Activated T-cell treated with anti-CD3 and anti-CD28 coated beads for 24 hours (primary cell): Measurements from ENCODE around the gene TEX11.
"Not testable (repeated sequence)": the region's sequence is repeated elsewhere in the genome, so short reads cannot be mapped to it uniquely, and the experiment has no call there.

Experiments
- DNase-seq: peaks from one replicate; pipeline ENCODE4 v3.0.0-alpha.2; 2020; ENCODE audit warnings: low read depth

Gene TEX11

GRCh38 chrX:70587158-70587557 is 321.4 kb downstream of the TEX11 start:
- DNase-seq: not testable (repeated sequence)

GRCh38 chrX:70577442-70577841 is 331.1 kb downstream of the TEX11 start:
- DNase-seq: no peak

GRCh38 chrX:70569922-70570576 is 338.5 kb downstream of the TEX11 start:
- not testable (repeated sequence) for DNase-seq

- DNase-seq: no peak
These were observed 353.6 kb downstream of the TEX11 start for GRCh38 chrX:70554948-70555347.

DNA sequence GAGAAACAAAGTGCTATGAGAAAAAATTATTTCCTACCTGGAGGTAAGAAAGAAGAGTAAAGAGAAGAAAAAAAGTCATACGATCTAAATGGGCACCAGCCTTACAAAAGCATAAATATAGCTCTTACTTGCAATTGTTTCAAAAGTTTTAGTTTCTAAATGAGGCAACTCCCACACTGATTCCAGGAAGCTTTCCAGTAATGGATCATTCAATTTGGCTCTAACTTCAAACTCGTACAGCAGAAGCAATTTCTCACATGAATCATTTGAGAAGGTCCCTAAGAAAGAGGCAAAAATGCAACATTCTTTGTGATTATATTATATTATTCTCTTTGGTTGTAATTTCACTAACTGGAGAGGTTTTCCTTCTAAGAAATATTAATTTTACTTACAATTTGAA is 354.0 kb downstream of the TEX11 start:
- DNase-seq: no peak

DNA sequence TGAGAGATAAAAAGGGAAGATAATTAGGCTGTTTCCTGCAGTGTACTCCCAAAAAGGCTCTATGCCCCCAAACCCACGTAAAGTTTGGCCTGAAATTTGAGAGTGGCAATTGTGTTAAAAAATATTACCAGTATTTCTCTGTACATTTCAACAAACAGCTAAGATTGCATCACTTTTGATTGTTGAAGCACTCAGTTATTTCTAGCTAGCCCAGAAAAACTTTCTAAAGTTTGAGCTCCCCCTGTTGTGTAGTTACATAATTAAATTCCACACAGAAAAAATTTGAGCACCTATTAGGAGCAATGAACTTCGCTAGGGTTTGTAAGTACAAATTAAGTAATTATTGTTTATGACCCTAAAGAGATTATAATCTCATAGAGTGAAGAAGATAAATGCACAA is 354.4 kb downstream of the TEX11 start:
- DNase-seq: no peak

- DNase-seq: no peak
These were observed 355.0 kb downstream of the TEX11 start for GRCh38 chrX:70553516-70553915.

GRCh38 chrX:70552130-70552704 is 356.3 kb downstream of the TEX11 start:
- no peak for DNase-seq

- DNase-seq: no peak
These were observed 359.1 kb downstream of the TEX11 start for GRCh38 chrX:70549429-70549828.

DNA sequence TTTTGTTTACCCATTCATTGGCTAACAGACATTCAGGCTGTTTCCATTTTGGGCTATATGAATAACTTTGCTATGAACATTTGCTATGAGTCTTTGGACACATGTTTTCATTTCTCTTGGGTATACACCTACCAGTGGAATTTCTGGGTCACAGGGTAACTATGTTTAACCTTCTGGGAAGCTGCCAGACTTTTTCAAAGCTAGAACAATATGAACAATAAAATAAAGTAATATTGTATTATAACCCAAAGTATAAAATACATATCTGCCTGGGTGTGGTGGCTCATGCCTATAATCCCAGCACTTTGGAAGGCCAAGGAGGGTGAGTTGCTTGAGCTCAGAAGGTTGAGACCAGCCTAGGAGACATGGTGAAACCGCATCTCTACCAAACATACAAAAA is 373.3 kb downstream of the TEX11 start:
- DNase-seq: no peak

DNA sequence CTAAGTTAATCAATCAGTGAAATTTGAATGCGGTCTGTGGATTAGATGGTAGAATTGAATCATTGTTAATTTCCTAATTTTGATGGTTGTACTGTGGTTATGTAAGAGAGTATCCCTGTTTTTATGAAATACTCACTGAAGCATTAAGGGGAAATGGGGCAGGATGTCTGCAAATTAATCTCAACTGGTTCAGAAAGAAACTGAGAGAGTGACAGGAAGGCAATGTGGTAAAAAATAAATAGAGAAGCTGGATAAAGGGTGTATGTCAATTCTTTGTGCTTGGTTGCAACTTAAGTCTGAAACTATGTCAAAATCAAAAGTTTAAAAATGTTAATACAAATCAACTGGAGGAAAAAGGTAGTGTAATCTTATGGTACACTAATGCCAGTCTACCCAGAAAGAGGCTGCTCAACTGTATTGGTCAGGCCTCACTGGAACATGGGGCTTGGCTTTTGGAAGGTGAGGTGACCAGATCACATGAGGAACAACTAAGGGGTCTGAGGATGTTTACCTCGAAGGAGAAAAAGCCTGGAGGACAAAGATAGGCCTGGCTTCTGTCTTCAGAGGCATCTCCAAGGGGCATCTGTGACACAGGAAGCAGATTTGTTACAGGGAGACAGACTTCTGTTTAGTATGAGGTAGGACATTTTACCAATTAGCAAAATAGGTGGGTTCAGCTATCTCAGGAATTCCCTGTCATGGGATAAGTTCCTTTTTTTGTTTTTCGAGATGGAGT is 380.7 kb downstream of the TEX11 start:
- DNase-seq: no peak

DNA sequence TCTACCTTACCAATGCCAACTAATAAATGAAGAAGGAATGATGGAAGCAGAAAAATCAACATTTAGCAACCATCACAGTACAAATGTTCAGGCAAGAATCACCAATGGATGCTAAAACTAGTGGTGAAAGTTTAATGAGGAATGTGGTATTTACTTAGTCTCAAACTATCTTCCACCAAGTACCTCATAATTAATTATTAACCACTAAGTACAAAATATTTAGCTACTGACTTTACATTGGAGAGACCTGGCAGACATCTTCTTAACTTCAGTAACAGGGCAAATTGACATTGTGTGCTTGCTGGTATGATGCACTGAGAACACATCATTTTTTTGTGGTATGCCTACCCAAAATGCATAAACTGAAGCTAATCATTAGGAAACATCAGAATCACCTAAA is 381.5 kb downstream of the TEX11 start:
- no peak for DNase-seq

- DNase-seq: no peak
These were observed 382.8 kb downstream of the TEX11 start for GRCh38 chrX:70525733-70526132.

DNA sequence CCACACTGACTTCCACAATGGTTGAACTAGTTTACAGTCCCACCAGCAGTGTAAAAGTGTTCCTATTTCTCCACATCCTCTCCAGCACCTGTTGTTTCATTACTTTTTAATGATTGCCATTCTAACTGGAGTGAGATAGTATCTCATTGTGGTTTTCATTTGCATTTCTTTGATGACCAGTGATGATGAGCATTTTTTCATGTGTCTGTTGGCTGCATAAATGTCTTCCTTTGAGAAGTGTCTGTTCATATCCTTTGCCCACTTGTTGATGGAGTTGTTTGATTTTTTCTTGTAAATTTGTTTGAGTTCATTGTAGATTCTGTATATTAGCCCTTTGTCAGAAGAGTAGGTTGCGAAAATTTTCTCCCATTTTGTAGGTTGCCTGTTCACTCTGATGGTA is 392.8 kb downstream of the TEX11 start:
- DNase-seq: not testable (repeated sequence)

GRCh38 chrX:70515270-70515669 is 393.2 kb downstream of the TEX11 start:
- DNase-seq: not testable (repeated sequence)

GRCh38 chrX:70509078-70509477 is 399.4 kb downstream of the TEX11 start:
- DNase-seq: no peak

GRCh38 chrX:70508296-70508911 is 400.1 kb downstream of the TEX11 start:
- no peak for DNase-seq

DNA sequence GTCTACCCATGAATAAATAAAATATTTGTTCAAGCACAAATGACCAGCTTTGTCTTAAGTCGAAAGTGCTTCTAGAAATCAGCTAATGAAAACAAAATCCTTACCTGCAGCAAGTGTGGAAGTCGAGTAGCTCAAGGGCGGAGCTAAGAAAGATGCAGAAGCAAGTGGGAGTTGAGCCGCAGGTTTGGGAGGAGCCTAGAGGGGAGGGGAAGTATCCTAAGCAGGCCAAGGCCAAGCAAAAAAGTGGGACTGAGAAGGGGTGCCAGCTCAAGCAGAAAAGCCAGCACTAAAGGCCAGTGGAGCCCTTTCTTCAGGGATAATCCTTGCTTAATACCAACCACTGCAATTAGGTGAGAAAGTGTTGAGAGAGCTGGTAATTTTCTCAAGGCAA is 403.1 kb downstream of the TEX11 start:
- no peak for DNase-seq

- DNase-seq: peak; percentile 2
These were observed 403.6 kb downstream of the TEX11 start for GRCh38 chrX:70504772-70505450.

DNA sequence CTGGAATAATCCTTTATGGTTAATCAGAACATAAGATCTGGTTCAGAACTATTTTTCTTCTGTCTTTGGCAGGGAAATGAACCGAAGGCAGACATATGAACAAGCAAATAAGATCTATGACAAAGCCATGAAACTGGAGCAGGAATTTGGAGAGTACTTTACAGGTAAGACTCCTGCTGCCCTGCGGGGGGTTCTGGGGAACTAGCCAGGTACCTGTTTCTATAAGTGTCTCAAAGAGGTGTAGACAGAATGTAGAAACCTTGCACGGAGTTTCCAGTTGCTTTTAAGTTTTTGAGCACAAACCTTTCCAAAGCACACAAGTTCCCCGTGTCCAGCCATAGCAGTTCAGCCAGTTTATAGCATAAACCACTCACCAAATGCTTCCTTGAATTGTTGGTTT is 407.7 kb downstream of the TEX11 start:
- no peak for DNase-seq

- DNase-seq: no peak
These were observed 410.4 kb downstream of the TEX11 start for GRCh38 chrX:70498129-70498528.

- no peak for DNase-seq
These were observed 411.5 kb downstream of the TEX11 start for GRCh38 chrX:70497026-70497425.
